Dedifferentiated amniotic fluid mesenchymal stem cell (primary cell): ENCODE data around the gene TAP1.

Experiments used
- DNase-seq: peaks from one replicate; pipeline ENCODE4 v3.0.0-alpha.2; 2016; ENCODE audit errors: extremely low spot score

TAP1 gene

GRCh38 chr6:32860674-32861073, 7.2 kb upstream of the TAP1 start:
- DNase-seq: no peak

GRCh38 chr6:32858194-32858593, 4.7 kb upstream of the TAP1 start:
- DNase-seq: no peak

- no peak for DNase-seq
Observed at GRCh38 chr6:32857156-32857891, 3.8 kb upstream of the TAP1 start.

GRCh38 chr6:32855467-32856174, 2.1 kb upstream of the TAP1 start:
- no peak for DNase-seq

- peak; percentile 16 for DNase-seq
Observed at GRCh38 chr6:32854376-32855178, 1.1 kb upstream of the TAP1 start.

GRCh38 chr6:32852844-32853540, 512 bp downstream of the TAP1 start:
- peak; percentile 20 for DNase-seq

GRCh38 chr6:32852018-32852843, 1.3 kb downstream of the TAP1 start:
- DNase-seq: no peak

- DNase-seq: no peak
Observed at GRCh38 chr6:32851025-32851424, 2.5 kb downstream of the TAP1 start.

- no peak for DNase-seq
Observed at GRCh38 chr6:32849126-32849525, 4.4 kb downstream of the TAP1 start.

- no peak for DNase-seq
Observed at GRCh38 chr6:32847795-32848194, 5.7 kb downstream of the TAP1 start.

GRCh38 chr6:32847004-32847403, 6.5 kb downstream of the TAP1 start:
- DNase-seq: no peak

- DNase-seq: no peak
Observed at GRCh38 chr6:32845384-32845884, 8.1 kb downstream of the TAP1 start.

GRCh38 chr6:32844839-32845383, 8.6 kb downstream of the TAP1 start:
- DNase-seq: no peak

- peak; percentile 93 for DNase-seq
Observed at GRCh38 chr6:32843979-32844838, 9.3 kb downstream of the TAP1 start, which contains the start of gene PSMB8. TSS of gene PSMB8 (minus strand) at chr6:32844047. CDS start at chr6:32843996, 51 bp downstream.

- DNase-seq: no peak
Observed at GRCh38 chr6:32843331-32843978, 10.0 kb downstream of the TAP1 start.

GRCh38 chr6:32842690-32843089, 10.8 kb downstream of the TAP1 start:
- DNase-seq: no peak

GRCh38 chr6:32842021-32842650, 11.4 kb downstream of the TAP1 start:
- DNase-seq: no peak

- DNase-seq: no peak
Observed at GRCh38 chr6:32840604-32841246, 12.8 kb downstream of the TAP1 start.
